ENCODE results near the gene TEKT1.

GRCh38 chr17:6749519-6749918 lies 82.0 kb downstream of the TEKT1 start:
- TF ChIP-seq ZXDB (tag by site-specific recombination; IDR thresholded peaks at IDR 0.05) (no peak), ZNF211 (tag by site-specific recombination; IDR thresholded peaks at IDR 0.05; ENCODE audit: low read depth) (no peak), BCL6B (tag by site-specific recombination; IDR thresholded peaks at IDR 0.05) (no peak), ZNF768 (tag by site-specific recombination; IDR thresholded peaks at IDR 0.05) (no peak), ELK4 (IDR thresholded peaks at IDR 0.05; ENCODE audit: borderline replicate concordance, low read depth, low read length) (no peak), CTCF (tag by site-specific recombination; IDR thresholded peaks at IDR 0.05) (no peak; the same call in 1 of the 2 replicates), IKZF3 (tag by site-specific recombination; IDR thresholded peaks at IDR 0.05) (no peak), PRDM10 (tag by site-specific recombination; IDR thresholded peaks at IDR 0.05) (no peak), ZBTB20 (tag by site-specific recombination; IDR thresholded peaks at IDR 0.05) (no peak), PRDM4 (tag by site-specific recombination; IDR thresholded peaks at IDR 0.05) (no peak), REST (tag by site-specific recombination; IDR thresholded peaks at IDR 0.05) (no peak)

All from HEK293 (cell line).